Adipose tissue (tissue), 3 donors: ENCODE data around the gene FIGN. TPM values are rescaled to one million over a fixed set of nuclear protein-coding genes. Genes with fewer than 3 reads are reported as not detected.

Experiments
- H3K27ac ChIP-seq: one replicate; pipeline ENCODE4 v1.5.1; 2013; ENCODE audit warnings: low read depth, low read length
- WGBS, 3 donors: extraction: QIAGEN DNeasy Blood & Tissue Kit; methylation state at CpG; one replicate each; pipeline ENCODE4 v1.1.7; 2013; 5-methylcytosine and 5-hydroxymethylcytosine counted together
- polyA plus RNA-seq, 3 donors: library from polyadenylated mRNA; stranded (reverse); fragments of 200-250 nt; gene quantifications; one replicate each; pipeline ENCODE4 v1.2.3, GENCODE V29; 2013
- donor health status: healthy with polysubstance abuse.
- donor health status: Bipolar disorder and iron deficiency.
- donor health status: healthy.

Gene FIGN
- polyA plus RNA-seq, 3 donors, result 1.1 to 1.7 (median 1.7) TPM

GRCh38 chr2:163553601-163554000 is 182.2 kb downstream of the FIGN start:
- H3K27ac ChIP-seq, result no peak overlapping the region

DNA sequence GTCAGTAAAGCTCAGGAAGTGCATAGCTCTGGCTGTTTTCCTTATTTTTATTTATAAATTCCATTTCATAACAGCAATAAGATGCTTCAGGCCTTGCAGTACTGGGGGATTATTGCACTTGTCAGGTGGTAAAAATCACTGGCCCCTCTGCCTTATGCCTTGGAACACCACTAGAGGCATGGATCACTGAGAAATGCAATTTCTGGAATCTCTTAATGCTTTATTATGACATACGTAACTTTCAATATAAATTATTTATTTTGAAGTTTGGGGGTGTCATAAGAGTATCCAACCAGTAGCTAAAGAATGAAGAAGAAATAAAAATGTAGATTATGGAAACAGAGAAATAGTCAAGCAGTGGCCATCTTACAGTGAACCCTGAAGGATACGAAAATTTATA is 183.1 kb downstream of the FIGN start:
- no peak overlapping the region for H3K27ac ChIP-seq
- WGBS, 3 donors, result 86 to 93% (median 92%) methylated on average over 2 of the region's 2 CpGs

GRCh38 chr2:163551616-163552373 is 184.0 kb downstream of the FIGN start:
- 77 to 86% (median 79%) methylated on average over 3 of the region's 3 CpGs for WGBS, 3 donors

GRCh38 chr2:163548970-163549369 is 186.8 kb downstream of the FIGN start:
- 78 to 91% (median 90%) methylated on average over 3 of the region's 3 CpGs for WGBS, 3 donors
- H3K27ac ChIP-seq, result no peak overlapping the region

More at GRCh38 chr2:163551616-163552373, 184.0 kb downstream of the FIGN start:
- no peak overlapping the region for H3K27ac ChIP-seq
